GM12874 (cell line): ENCODE data around the gene MIPOL1.

Source experiments
- TF ChIP-seq, protein P1 (sequence below): IDR thresholded peaks from 2 replicates; pipeline ENCODE4 v1.5.1; 2011; ENCODE audit warnings: low read depth, mild to moderate bottlenecking, control low read depth, low read length, moderate library complexity; ENCODE audit not compliant: insufficient read depth

The MIPOL1 gene

DNA sequence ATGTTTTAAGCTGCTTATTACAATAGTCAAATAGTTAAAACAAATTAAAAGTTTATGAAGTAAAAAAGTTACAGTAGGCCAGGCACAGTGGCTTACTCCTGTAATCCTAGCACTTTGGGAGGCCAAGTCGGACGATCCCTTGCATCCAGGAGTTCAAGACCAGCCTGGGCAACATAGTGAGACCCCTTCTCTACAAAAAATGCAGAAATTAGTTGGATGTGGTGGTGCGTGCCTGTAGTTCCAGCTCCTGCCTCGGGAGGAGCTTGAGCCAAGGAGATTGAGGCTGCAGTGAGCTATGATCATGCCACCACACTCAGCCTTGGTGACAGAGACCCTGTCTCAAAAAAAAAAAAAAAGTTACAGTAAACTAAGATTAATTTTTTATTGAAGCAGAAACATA lies 142.6 kb downstream of the MIPOL1 start:
- TF ChIP-seq, protein P1, sequence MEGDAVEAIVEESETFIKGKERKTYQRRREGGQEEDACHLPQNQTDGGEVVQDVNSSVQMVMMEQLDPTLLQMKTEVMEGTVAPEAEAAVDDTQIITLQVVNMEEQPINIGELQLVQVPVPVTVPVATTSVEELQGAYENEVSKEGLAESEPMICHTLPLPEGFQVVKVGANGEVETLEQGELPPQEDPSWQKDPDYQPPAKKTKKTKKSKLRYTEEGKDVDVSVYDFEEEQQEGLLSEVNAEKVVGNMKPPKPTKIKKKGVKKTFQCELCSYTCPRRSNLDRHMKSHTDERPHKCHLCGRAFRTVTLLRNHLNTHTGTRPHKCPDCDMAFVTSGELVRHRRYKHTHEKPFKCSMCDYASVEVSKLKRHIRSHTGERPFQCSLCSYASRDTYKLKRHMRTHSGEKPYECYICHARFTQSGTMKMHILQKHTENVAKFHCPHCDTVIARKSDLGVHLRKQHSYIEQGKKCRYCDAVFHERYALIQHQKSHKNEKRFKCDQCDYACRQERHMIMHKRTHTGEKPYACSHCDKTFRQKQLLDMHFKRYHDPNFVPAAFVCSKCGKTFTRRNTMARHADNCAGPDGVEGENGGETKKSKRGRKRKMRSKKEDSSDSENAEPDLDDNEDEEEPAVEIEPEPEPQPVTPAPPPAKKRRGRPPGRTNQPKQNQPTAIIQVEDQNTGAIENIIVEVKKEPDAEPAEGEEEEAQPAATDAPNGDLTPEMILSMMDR: no peak

DNA sequence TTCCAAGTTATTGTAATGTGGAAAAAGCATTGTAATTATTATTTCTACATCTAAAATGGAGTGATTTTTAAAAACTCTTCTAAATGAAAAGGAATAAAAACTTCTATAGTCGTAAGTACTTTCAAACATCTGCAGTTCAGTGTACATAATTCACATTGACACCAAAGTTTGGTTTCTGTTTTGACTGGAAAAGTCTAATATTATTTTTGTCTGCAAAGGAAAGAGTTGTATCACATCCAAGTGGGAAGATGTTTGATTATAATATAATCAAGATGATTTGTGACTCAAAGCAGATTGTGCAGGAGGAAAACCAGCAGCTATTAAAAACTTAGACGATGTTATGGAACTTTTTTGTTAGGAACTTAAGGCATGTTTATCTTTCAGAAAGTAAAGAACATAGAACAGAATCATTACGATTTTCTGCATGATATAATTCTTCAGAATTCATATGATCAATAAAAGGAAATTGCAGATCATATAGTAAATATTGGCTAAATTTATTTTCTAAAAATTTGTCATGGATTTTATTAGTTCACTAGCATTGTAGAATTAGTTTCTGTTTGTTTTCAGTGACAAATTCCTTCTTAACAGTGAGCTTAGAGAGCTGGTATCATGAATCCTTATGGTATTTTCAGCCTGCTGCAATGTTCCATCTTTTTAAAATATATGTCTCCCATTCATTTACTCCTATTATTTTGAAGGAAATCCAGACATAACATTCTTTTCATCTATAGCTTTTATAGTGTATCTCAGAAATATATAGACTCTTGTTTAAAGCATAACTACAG lies 145.8 kb downstream of the MIPOL1 start:
- TF ChIP-seq, protein P1: no peak

DNA sequence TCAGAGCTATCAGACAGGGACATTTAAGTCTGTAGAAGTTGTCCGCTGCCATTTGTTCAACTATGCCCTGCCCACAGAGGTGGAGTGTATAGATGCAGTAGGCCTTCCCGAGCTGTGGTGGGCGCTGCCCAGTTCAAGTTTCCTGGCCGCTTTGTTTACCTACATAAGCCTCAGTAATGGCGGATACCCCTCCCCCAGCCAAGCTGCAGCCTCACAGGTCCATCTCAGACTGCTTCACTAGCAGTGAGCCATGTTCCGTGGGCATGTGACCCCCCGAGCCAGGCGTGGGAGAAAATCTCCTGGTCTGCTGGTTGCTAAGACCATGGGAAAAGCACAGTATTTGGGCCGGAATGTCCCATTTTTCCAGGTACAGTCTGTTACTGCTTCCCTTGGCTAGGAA lies 165.9 kb downstream of the MIPOL1 start:
- TF ChIP-seq, protein P1: no peak

DNA sequence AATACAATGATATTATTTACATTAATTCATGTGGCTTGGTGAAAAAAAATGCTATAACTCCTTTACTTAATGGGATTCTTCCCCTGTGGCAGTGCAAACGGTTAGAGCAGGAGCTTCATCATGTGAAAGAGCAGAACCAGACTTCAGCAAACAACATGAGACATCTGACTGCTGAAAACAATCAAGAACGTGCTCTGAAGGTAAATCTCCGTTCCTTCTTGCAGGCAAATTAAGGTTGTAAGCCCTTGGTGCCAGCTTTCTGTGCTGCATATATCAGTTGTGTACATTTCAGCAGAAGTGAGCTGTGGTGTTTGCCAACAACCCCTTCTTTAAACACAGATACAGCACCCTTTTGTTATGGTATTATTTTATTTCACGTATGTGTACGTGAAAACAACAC lies 171.7 kb downstream of the MIPOL1 start:
- TF ChIP-seq, protein P1: no peak

DNA sequence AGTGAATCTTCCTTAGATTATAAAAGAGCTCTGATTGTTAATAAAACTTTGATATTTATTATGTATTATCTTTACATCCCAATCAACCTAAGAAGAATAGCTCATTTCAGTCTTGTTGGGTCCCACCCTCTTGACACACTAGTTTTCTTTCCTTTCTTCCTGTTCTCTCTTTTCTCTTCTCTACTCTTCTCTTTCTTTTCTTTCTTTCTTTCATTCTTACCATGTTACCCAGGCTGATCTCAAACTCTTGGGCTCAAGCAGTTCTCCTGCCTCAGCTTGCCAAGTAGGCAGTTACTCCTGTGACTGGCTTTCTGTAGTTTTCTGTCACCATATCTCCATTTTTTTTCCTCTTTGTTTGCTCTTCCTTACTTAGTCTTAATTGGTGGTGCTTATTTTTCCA lies 177.8 kb downstream of the MIPOL1 start:
- TF ChIP-seq, protein P1: no peak

DNA sequence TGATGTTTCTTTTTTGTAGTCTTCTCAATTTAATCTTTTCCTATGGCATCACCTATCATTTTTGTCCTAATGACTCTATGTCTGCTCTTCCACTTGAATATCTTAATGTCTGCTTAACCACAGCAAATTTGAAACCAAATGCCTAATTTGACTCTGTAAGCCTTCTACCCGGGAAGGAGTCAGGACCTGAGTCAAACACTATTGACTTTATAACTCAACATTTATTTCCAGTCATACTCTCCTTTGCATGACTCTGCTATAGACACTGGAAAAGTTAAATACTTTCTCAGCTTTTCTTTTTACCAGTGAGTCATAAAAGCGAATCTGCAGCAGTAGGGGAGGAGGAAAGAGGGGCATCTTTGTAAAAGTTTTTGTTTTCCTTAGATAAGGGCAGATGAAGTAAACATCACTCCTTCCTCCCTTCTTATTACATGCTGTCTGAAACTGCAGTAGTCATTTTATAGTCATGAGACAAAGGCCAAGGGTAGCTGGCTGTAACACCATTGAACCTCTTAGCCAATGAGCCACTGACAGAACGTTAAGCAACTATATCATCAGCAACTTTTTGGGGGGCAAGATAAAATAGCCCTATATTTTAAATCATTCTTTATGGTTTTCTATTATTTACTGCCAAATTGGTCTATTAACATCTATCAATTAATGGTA lies 179.3 kb downstream of the MIPOL1 start:
- TF ChIP-seq, protein P1: no peak

DNA sequence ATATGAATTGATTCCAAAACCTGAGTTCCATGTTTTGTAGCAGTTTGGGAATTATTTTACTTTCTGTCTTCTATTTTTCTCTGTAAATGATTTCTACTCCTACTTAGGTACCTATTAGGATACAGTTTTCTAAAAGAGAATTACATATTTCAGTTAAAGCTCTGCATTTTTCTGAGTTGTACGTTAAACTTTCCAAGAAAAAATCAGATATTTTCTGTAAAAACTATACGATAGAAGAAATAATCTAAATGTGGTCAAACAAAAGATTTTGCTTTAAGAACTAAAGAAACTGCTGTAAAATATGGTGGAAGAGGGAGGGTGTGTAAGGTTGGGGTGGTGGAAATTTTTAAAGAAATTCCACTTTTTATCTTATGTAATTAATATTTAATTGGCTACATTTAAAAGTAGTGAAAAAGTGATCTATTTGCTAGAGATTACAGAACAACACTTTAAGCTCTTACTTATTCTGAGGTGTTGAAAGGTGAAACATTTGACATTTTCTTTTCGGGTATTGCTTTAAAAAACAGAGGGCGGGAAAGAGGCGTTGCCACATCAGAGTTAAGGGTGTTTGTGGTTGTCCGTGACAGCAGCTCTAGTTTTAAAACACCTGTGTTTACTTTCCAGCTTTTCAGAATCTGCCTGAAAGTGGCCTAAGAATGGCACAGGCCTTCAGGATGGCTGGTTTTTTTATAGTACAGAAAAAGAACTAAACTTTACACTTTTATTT lies 187.3 kb downstream of the MIPOL1 start:
- TF ChIP-seq, protein P1: no peak
